HEK293 (cell line): ENCODE results near the gene HSPA4.
A peak's percentile ranks its signal among the peaks of the same experiment; 100 is the strongest.

Experiments
- BCL11A ChIP-seq: fragments of 450-650 bp; formaldehyde crosslinking; IDR thresholded peaks from 2 replicates; pipeline ENCODE4 v1.5.1; 2016; ENCODE audit warnings: low read depth, missing biosample characterization, missing genetic modification characterization
- GLI2 ChIP-seq: fragments of 450-650 bp; formaldehyde crosslinking; IDR thresholded peaks from 2 replicates; pipeline ENCODE4; 2017; ENCODE audit warnings: missing biosample characterization, missing genetic modification characterization, low read depth, borderline replicate concordance
- HOXC10 ChIP-seq: sonication (generic); formaldehyde crosslinking; IDR thresholded peaks from 2 replicates; pipeline ENCODE4 v1.8.1; 2023; ENCODE audit warnings: mild to moderate bottlenecking, missing genetic modification reagents
- OVOL3 ChIP-seq: fragments of 450-650 bp; formaldehyde crosslinking; IDR thresholded peaks from 2 replicates; pipeline ENCODE4 v1.5.1; 2016; ENCODE audit warnings: missing biosample characterization, missing genetic modification characterization
- RBAK ChIP-seq: fragments of 450-650 bp; formaldehyde crosslinking; IDR thresholded peaks from 2 replicates; pipeline ENCODE4 v1.5.1; 2016; ENCODE audit warnings: missing biosample characterization, missing genetic modification characterization
- YY2 ChIP-seq: fragments of 450-650 bp; formaldehyde crosslinking; IDR thresholded peaks from 2 replicates; pipeline ENCODE4 v1.5.1; 2016; ENCODE audit warnings: missing biosample characterization, missing genetic modification characterization
- ZBTB20 ChIP-seq: fragments of 450-650 bp; formaldehyde crosslinking; IDR thresholded peaks from 2 replicates; pipeline ENCODE4 v1.5.1; 2016; ENCODE audit warnings: missing biosample characterization, missing genetic modification characterization
- ZBTB21 ChIP-seq: fragments of 450-650 bp; formaldehyde crosslinking; IDR thresholded peaks from 2 replicates; pipeline ENCODE4 v1.5.1; 2017; ENCODE audit warnings: missing biosample characterization, missing genetic modification characterization
- ZBTB7A ChIP-seq: fragments of 450-650 bp; formaldehyde crosslinking; IDR thresholded peaks from 2 replicates; pipeline ENCODE4 v1.5.1; 2016; ENCODE audit warnings: low read depth, missing biosample characterization, missing genetic modification characterization
- ZFP69B ChIP-seq: fragments of 450-650 bp; formaldehyde crosslinking; IDR thresholded peaks from 2 replicates; pipeline ENCODE4 v1.5.1; 2016; ENCODE audit warnings: missing biosample characterization, missing genetic modification characterization
- ZNF155 ChIP-seq: fragments of 450-650 bp; formaldehyde crosslinking; IDR thresholded peaks from 2 replicates; pipeline ENCODE4 v1.5.1; 2016; ENCODE audit warnings: missing biosample characterization, missing genetic modification characterization
- ZNF311 ChIP-seq: fragments of 450-650 bp; formaldehyde crosslinking; IDR thresholded peaks from 2 replicates; pipeline ENCODE4 v1.5.1; 2017; ENCODE audit warnings: missing biosample characterization, missing genetic modification characterization, borderline replicate concordance
- ZNF501 ChIP-seq: fragments of 450-650 bp; formaldehyde crosslinking; IDR thresholded peaks from 2 replicates; pipeline ENCODE4 v1.5.1; 2016; ENCODE audit warnings: missing biosample characterization, missing genetic modification characterization
- ZNF521 ChIP-seq: fragments of 450-650 bp; formaldehyde crosslinking; IDR thresholded peaks from 2 replicates; pipeline ENCODE4 v1.5.1; 2017; ENCODE audit warnings: missing biosample characterization, mild to moderate bottlenecking, missing genetic modification characterization
- ZNF571 ChIP-seq: fragments of 450-650 bp; formaldehyde crosslinking; IDR thresholded peaks from 2 replicates; pipeline ENCODE4 v1.5.0; 2017; ENCODE audit warnings: missing biosample characterization, missing genetic modification characterization
- ZNF654 ChIP-seq: fragments of 450-650 bp; formaldehyde crosslinking; IDR thresholded peaks from 2 replicates; pipeline ENCODE4 v1.5.1; 2016; ENCODE audit warnings: low read depth, missing biosample characterization, missing genetic modification characterization
- ZNF777 ChIP-seq: fragments of 450-650 bp; formaldehyde crosslinking; IDR thresholded peaks from 2 replicates; pipeline ENCODE4 v1.5.1; 2017; ENCODE audit warnings: missing biosample characterization, missing genetic modification characterization, borderline replicate concordance
- TF ChIP-seq, protein P1 (sequence below): fragments of 450-650 bp; formaldehyde crosslinking; IDR thresholded peaks from 2 replicates; pipeline ENCODE4 v1.5.1; 2016; ENCODE audit warnings: missing biosample characterization, missing genetic modification characterization
- TF ChIP-seq, protein P2 (sequence below): fragments of 450-650 bp; formaldehyde crosslinking; IDR thresholded peaks from 2 replicates; pipeline ENCODE4 v1.5.1; 2017; ENCODE audit warnings: missing biosample characterization, missing genetic modification characterization
- TF ChIP-seq, protein P3 (sequence below): fragments of 450-650 bp; formaldehyde crosslinking; IDR thresholded peaks from 2 replicates; pipeline ENCODE4 v1.5.1; 2016; ENCODE audit warnings: missing biosample characterization, missing genetic modification characterization
- TF ChIP-seq, protein P4 (sequence below): fragments of 450-650 bp; formaldehyde crosslinking; IDR thresholded peaks from 2 replicates; pipeline ENCODE4 v1.5.1; 2016; ENCODE audit warnings: missing biosample characterization, missing genetic modification characterization, borderline replicate concordance

HSPA4 gene

DNA sequence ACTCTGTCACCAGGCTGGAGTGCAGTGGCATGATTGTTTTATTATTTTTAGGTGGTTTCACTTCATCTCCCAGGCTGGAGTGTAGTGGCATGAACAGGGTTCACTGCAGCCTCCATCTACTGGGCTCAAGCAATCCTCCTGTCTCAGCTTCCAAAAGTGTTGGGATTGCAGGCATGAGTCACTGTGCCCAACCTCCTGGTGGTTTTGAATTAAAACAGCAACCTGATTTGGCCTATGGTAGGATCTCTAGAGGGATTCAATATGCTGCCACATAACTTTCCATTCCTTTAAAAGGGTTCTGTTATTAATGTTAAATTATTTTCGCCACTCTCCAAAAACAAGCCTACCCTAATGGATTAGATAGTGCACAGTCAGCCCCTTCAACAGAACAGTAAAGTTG is 9.9 kb upstream of the HSPA4 start (continued):
- TF ChIP-seq YY2 (tag by site-specific recombination) (no peak), ZBTB20 (tag by site-specific recombination) (0 out of 2 replicates have a peak, but pooled peaks have one; percentile 15), ZNF501 (tag by site-specific recombination) (no peak), ZNF155 (tag by site-specific recombination) (no peak), OVOL3 (tag by site-specific recombination) (no peak), HOXC10 (no peak), ZBTB21 (tag by site-specific recombination) (no peak), ZFP69B (tag by site-specific recombination) (peak; percentile 31; the same call in 1 of the 2 replicates), BCL11A (tag by site-specific recombination) (no peak), ZBTB7A (tag by site-specific recombination) (no peak), ZNF571 (tag by site-specific recombination) (no peak), ZNF654 (no peak), ZNF311 (tag by site-specific recombination) (no peak), GLI2 (tag by site-specific recombination) (no peak), ZNF777 (tag by site-specific recombination) (no peak), ZNF521 (no peak), RBAK (tag by site-specific recombination) (no peak)
- TF ChIP-seq, protein P1, sequence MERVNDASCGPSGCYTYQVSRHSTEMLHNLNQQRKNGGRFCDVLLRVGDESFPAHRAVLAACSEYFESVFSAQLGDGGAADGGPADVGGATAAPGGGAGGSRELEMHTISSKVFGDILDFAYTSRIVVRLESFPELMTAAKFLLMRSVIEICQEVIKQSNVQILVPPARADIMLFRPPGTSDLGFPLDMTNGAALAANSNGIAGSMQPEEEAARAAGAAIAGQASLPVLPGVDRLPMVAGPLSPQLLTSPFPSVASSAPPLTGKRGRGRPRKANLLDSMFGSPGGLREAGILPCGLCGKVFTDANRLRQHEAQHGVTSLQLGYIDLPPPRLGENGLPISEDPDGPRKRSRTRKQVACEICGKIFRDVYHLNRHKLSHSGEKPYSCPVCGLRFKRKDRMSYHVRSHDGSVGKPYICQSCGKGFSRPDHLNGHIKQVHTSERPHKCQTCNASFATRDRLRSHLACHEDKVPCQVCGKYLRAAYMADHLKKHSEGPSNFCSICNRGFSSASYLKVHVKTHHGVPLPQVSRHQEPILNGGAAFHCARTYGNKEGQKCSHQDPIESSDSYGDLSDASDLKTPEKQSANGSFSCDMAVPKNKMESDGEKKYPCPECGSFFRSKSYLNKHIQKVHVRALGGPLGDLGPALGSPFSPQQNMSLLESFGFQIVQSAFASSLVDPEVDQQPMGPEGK (tag by site-specific recombination), result no peak
- TF ChIP-seq, protein P2, sequence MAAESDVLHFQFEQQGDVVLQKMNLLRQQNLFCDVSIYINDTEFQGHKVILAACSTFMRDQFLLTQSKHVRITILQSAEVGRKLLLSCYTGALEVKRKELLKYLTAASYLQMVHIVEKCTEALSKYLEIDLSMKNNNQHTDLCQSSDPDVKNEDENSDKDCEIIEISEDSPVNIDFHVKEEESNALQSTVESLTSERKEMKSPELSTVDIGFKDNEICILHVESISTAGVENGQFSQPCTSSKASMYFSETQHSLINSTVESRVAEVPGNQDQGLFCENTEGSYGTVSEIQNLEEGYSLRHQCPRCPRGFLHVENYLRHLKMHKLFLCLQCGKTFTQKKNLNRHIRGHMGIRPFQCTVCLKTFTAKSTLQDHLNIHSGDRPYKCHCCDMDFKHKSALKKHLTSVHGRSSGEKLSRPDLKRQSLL, result 0 out of 2 replicates have a peak, but pooled peaks have one; percentile 38
- TF ChIP-seq, protein P3, sequence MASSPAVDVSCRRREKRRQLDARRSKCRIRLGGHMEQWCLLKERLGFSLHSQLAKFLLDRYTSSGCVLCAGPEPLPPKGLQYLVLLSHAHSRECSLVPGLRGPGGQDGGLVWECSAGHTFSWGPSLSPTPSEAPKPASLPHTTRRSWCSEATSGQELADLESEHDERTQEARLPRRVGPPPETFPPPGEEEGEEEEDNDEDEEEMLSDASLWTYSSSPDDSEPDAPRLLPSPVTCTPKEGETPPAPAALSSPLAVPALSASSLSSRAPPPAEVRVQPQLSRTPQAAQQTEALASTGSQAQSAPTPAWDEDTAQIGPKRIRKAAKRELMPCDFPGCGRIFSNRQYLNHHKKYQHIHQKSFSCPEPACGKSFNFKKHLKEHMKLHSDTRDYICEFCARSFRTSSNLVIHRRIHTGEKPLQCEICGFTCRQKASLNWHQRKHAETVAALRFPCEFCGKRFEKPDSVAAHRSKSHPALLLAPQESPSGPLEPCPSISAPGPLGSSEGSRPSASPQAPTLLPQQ (tag by site-specific recombination), result 0 out of 2 replicates have a peak, but pooled peaks have one; percentile 61
- TF ChIP-seq, protein P4, sequence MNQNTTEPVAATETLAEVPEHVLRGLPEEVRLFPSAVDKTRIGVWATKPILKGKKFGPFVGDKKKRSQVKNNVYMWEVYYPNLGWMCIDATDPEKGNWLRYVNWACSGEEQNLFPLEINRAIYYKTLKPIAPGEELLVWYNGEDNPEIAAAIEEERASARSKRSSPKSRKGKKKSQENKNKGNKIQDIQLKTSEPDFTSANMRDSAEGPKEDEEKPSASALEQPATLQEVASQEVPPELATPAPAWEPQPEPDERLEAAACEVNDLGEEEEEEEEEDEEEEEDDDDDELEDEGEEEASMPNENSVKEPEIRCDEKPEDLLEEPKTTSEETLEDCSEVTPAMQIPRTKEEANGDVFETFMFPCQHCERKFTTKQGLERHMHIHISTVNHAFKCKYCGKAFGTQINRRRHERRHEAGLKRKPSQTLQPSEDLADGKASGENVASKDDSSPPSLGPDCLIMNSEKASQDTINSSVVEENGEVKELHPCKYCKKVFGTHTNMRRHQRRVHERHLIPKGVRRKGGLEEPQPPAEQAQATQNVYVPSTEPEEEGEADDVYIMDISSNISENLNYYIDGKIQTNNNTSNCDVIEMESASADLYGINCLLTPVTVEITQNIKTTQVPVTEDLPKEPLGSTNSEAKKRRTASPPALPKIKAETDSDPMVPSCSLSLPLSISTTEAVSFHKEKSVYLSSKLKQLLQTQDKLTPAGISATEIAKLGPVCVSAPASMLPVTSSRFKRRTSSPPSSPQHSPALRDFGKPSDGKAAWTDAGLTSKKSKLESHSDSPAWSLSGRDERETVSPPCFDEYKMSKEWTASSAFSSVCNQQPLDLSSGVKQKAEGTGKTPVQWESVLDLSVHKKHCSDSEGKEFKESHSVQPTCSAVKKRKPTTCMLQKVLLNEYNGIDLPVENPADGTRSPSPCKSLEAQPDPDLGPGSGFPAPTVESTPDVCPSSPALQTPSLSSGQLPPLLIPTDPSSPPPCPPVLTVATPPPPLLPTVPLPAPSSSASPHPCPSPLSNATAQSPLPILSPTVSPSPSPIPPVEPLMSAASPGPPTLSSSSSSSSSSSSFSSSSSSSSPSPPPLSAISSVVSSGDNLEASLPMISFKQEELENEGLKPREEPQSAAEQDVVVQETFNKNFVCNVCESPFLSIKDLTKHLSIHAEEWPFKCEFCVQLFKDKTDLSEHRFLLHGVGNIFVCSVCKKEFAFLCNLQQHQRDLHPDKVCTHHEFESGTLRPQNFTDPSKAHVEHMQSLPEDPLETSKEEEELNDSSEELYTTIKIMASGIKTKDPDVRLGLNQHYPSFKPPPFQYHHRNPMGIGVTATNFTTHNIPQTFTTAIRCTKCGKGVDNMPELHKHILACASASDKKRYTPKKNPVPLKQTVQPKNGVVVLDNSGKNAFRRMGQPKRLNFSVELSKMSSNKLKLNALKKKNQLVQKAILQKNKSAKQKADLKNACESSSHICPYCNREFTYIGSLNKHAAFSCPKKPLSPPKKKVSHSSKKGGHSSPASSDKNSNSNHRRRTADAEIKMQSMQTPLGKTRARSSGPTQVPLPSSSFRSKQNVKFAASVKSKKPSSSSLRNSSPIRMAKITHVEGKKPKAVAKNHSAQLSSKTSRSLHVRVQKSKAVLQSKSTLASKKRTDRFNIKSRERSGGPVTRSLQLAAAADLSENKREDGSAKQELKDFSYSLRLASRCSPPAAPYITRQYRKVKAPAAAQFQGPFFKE (tag by site-specific recombination), result no peak
